ENCODE results near the gene LAMB1.
"Not testable (repeated sequence)": the region's sequence is repeated elsewhere in the genome, so short reads cannot be mapped to it uniquely, and the experiment has no call there.

Gene LAMB1

GRCh38 chr7:107940951-107941350 is 62.0 kb downstream of the LAMB1 start:
- no peak for DNase-seq

- no peak for DNase-seq
Measured at GRCh38 chr7:107939573-107940489, 63.1 kb downstream of the LAMB1 start.

- DNase-seq = no peak
Measured at GRCh38 chr7:107938456-107939250, 64.3 kb downstream of the LAMB1 start.

- DNase-seq = no peak
Measured at GRCh38 chr7:107937531-107937930, 65.4 kb downstream of the LAMB1 start.

- no peak for DNase-seq
Measured at GRCh38 chr7:107936312-107936711, 66.6 kb downstream of the LAMB1 start.

- DNase-seq = no peak
Measured at GRCh38 chr7:107934991-107935770, 67.8 kb downstream of the LAMB1 start.

- DNase-seq = no peak
Measured at GRCh38 chr7:107933386-107934013, 69.5 kb downstream of the LAMB1 start.

GRCh38 chr7:107932805-107933204 is 70.2 kb downstream of the LAMB1 start:
- no peak for DNase-seq

GRCh38 chr7:107931740-107932515 is 71.0 kb downstream of the LAMB1 start:
- DNase-seq = no peak

- DNase-seq = no peak
Measured at GRCh38 chr7:107926481-107926880, 76.5 kb downstream of the LAMB1 start.

GRCh38 chr7:107924841-107925504 is 78.0 kb downstream of the LAMB1 start:
- no peak for DNase-seq

GRCh38 chr7:107922886-107923285 is 80.1 kb downstream of the LAMB1 start:
- no peak for DNase-seq

GRCh38 chr7:107921826-107922225 is 81.1 kb downstream of the LAMB1 start:
- DNase-seq = not testable (repeated sequence)

- DNase-seq = no peak
Measured at GRCh38 chr7:107920048-107920772, 82.8 kb downstream of the LAMB1 start.

- DNase-seq = no peak
Measured at GRCh38 chr7:107918948-107919347, 84.0 kb downstream of the LAMB1 start.

- DNase-seq = no peak
Measured at GRCh38 chr7:107917763-107918651, 85.0 kb downstream of the LAMB1 start.

GRCh38 chr7:107915541-107915940 is 87.4 kb downstream of the LAMB1 start:
- no peak for DNase-seq

GRCh38 chr7:107914831-107915230 is 88.1 kb downstream of the LAMB1 start:
- DNase-seq = no peak

- no peak for DNase-seq
Measured at GRCh38 chr7:107913851-107914250, 89.1 kb downstream of the LAMB1 start.
